ENCODE data around the gene CIBAR2.
A peak's percentile ranks its signal among the peaks of the same experiment; 100 is the strongest.

Gene CIBAR2

GRCh38 chr16:85151603-85152413 lies 39.5 kb upstream of the CIBAR2 start:
- peak overlapping the region; percentile 39 for H3K27ac ChIP-seq (ENCODE audit: low read length)
- no peak overlapping the region for H3K4me3 ChIP-seq (ENCODE audit: low read depth in 1 of 2, low read length in 2 of 2)
- H3K9me3 ChIP-seq (ENCODE audit: control insufficient read depth in 1 of 2, low read length in 2 of 2) = no peaks in the 10 kb centered on the region
- no peaks in the 10 kb centered on the region for H3K36me3 ChIP-seq (ENCODE audit: control insufficient read depth in 1 of 2, insufficient read depth in 2 of 2, low read length in 2 of 2)
- H3K4me1 ChIP-seq (ENCODE audit: control insufficient read depth in 1 of 2, insufficient read depth in 2 of 2, low read length in 2 of 2) = peaks cover 5 to 24% of the 10 kb centered on the region in 2 donors
- no peaks in the 10 kb centered on the region for H3K27me3 ChIP-seq (ENCODE audit: low read depth, low read length)

DNA sequence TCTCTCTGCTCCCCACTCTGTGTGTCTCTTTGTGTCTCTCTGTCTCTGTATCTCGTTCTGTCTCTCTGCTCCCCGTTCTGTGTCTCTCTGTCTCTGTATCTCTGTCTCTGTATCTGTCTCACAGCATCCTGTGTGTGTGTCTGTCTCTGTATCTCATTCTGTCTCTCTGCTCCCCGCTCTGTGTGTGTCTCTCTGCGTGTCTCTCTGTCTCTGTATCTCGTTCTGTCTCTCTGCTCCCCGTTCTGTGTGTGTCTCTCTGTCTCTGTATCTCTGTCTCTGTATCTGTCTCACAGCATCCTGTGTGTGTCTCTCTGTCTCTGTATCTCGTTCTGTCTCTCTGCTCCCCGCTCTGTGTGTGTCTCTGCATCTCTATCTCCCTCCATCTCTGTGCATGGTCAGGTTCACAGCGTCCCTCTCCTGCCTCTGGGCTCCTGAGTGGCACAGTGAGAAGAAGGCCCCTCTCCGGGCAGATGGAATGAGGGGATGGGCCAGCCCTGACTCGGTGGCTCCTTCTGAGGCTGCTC lies 38.9 kb upstream of the CIBAR2 start:
- H3K9me3 ChIP-seq (ENCODE audit: control insufficient read depth in 1 of 2, low read length in 2 of 2) = no peaks in the 10 kb centered on the region
- no peaks in the 10 kb centered on the region for H3K36me3 ChIP-seq (ENCODE audit: control insufficient read depth in 1 of 2, insufficient read depth in 2 of 2, low read length in 2 of 2)
- H3K27ac ChIP-seq (ENCODE audit: low read length) = peak overlapping the region; percentile 39
- peaks cover 5 to 24% of the 10 kb centered on the region in 2 donors for H3K4me1 ChIP-seq (ENCODE audit: control insufficient read depth in 1 of 2, insufficient read depth in 2 of 2, low read length in 2 of 2)
- H3K27me3 ChIP-seq (ENCODE audit: low read depth, low read length) = no peaks in the 10 kb centered on the region
- no peak overlapping the region for H3K4me3 ChIP-seq (ENCODE audit: low read depth in 1 of 2, low read length in 2 of 2)

DNA sequence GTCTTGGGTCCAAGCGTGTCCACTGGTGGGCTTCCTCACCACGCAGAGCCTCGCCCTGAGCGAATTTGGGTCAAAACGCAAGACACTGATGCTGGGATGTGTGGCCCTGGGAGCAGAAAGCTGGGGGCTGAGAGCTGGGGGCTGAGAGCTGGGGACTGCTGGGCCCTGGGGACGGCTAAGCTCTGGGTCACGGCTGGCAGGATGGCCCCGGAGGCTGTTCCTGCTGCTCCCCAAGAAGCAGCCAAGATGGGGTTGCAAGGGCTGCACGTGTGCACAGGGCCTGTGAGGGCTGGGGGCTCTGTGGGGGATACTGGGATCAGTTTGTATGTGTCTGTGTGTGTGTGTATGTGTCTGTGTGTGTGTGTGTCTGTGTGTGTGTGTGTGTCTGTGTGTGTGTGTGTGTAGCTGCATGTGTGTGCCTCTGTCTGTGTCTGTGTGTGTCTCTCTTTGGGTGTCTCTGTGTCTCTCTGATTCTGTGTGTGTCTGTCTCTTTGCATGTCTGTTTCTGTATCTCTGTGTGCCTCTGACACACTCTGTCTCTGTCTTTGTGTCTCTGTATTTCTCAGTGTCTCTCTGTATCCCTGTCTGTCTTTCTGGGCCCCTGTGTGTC lies 38.2 kb upstream of the CIBAR2 start:
- no peak overlapping the region for H3K4me3 ChIP-seq (ENCODE audit: low read depth in 1 of 2, low read length in 2 of 2)
- no peaks in the 10 kb centered on the region for H3K36me3 ChIP-seq (ENCODE audit: control insufficient read depth in 1 of 2, insufficient read depth in 2 of 2, low read length in 2 of 2)
- no peaks in the 10 kb centered on the region for H3K9me3 ChIP-seq (ENCODE audit: control insufficient read depth in 1 of 2, low read length in 2 of 2)
- peaks cover 5 to 31% of the 10 kb centered on the region in 2 donors for H3K4me1 ChIP-seq (ENCODE audit: control insufficient read depth in 1 of 2, insufficient read depth in 2 of 2, low read length in 2 of 2)
- no peak overlapping the region for H3K27ac ChIP-seq (ENCODE audit: low read length)
- H3K27me3 ChIP-seq (ENCODE audit: low read depth, low read length) = no peaks in the 10 kb centered on the region

- Histone ChIP-seq H3K36me3 (ENCODE audit: control insufficient read depth in 1 of 2, insufficient read depth in 2 of 2, low read length in 2 of 2) (no peaks in the 10 kb centered on the region), H3K4me1 (ENCODE audit: control insufficient read depth in 1 of 2, insufficient read depth in 2 of 2, low read length in 2 of 2) (peaks cover 5 to 32% of the 10 kb centered on the region in 2 donors), H3K4me3 (ENCODE audit: low read depth in 1 of 2, low read length in 2 of 2) (no peak overlapping the region), H3K27me3 (ENCODE audit: low read depth, low read length) (no peaks in the 10 kb centered on the region), H3K9me3 (ENCODE audit: control insufficient read depth in 1 of 2, low read length in 2 of 2) (no peaks in the 10 kb centered on the region), H3K27ac (ENCODE audit: low read length) (no peak overlapping the region)
Measured at GRCh38 chr16:85149776-85150175, 37.5 kb upstream of the CIBAR2 start.

DNA sequence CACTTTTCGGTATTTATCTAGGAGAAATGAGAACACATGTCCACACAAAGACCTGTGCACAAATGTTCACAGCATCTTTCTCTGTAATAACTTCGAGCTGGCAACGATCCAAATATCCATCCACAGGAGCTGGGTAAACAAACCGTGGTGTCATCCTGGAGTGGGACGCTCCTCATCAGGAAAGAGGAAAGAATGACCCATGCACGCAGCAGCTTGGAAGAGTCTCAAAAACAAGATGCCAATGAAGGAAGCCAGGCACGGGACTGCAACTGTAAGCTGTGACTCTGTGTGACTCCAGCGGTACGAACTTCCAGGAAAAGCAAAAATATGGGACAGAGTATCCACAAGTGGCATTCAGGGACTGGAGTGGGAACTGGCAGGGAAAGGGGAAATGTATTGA lies 36.7 kb upstream of the CIBAR2 start:
- H3K36me3 ChIP-seq (ENCODE audit: control insufficient read depth in 1 of 2, insufficient read depth in 2 of 2, low read length in 2 of 2) = no peaks in the 10 kb centered on the region
- no peak overlapping the region for H3K27ac ChIP-seq (ENCODE audit: low read length)
- H3K4me1 ChIP-seq (ENCODE audit: control insufficient read depth in 1 of 2, insufficient read depth in 2 of 2, low read length in 2 of 2) = peaks cover 5 to 32% of the 10 kb centered on the region in 2 donors
- no peak overlapping the region for H3K4me3 ChIP-seq (ENCODE audit: low read depth in 1 of 2, low read length in 2 of 2)
- no peaks in the 10 kb centered on the region for H3K9me3 ChIP-seq (ENCODE audit: control insufficient read depth in 1 of 2, low read length in 2 of 2)
- no peaks in the 10 kb centered on the region for H3K27me3 ChIP-seq (ENCODE audit: low read depth, low read length)

GRCh38 chr16:85146922-85147651 lies 34.8 kb upstream of the CIBAR2 start:
- Histone ChIP-seq H3K4me3 (ENCODE audit: low read depth in 1 of 2, low read length in 2 of 2) (no peak overlapping the region), H3K36me3 (ENCODE audit: control insufficient read depth in 1 of 2, insufficient read depth in 2 of 2, low read length in 2 of 2) (no peaks in the 10 kb centered on the region), H3K27ac (ENCODE audit: low read length) (no peak overlapping the region), H3K4me1 (ENCODE audit: control insufficient read depth in 1 of 2, insufficient read depth in 2 of 2, low read length in 2 of 2) (peaks cover 5 to 30% of the 10 kb centered on the region in 2 donors), H3K9me3 (ENCODE audit: control insufficient read depth in 1 of 2, low read length in 2 of 2) (no peaks in the 10 kb centered on the region), H3K27me3 (ENCODE audit: low read depth, low read length) (no peaks in the 10 kb centered on the region)

- H3K4me1 ChIP-seq (ENCODE audit: control insufficient read depth in 1 of 2, insufficient read depth in 2 of 2, low read length in 2 of 2) = peaks cover 4 to 24% of the 10 kb centered on the region in 2 donors
- no peaks in the 10 kb centered on the region for H3K36me3 ChIP-seq (ENCODE audit: control insufficient read depth in 1 of 2, insufficient read depth in 2 of 2, low read length in 2 of 2)
- H3K27ac ChIP-seq (ENCODE audit: low read length) = no peak overlapping the region
Measured at GRCh38 chr16:85146532-85146797, 34.2 kb upstream of the CIBAR2 start.

DNA sequence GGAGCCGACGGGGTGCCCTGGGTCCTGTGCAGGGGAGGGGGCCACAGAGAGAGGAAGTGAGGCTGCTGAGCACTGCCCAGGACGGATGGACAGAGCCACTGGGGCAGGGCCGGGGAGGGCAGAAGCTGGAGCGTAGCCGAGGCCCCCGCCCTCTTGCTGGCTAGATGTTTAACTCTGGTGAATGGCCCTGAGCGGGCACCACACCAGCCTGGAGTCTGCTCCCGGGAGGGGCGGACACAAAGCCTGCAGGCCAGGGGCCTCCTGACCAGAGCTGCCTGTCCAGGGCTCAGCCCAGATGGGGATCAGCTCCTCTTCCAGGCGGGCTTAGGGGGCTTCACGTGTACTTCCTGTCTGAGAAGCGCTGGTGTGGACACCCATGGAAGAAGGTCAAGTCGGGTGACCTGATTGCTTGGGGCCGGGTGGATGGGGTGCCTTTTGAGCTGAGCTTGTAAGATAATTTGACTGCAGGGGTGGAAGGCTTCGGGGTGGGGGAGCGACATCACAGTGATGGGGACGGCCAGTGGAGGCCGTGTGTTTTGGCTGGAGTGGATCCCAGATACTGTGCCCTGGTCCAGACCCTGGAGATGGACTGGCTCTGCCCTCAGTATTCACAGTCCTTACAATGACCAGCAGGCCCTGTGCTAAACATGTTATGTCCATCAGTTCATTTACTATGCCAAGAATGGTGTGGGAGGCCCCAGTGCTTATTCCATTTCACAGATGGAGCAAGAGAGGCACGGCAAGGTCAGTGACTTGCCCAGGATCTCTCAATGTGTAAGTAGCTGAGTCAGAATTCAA lies 33.7 kb upstream of the CIBAR2 start:
- Histone ChIP-seq H3K4me1 (ENCODE audit: control insufficient read depth in 1 of 2, insufficient read depth in 2 of 2, low read length in 2 of 2) (peaks cover 0 to 19% of the 10 kb centered on the region in 2 donors), H3K27me3 (ENCODE audit: low read depth, low read length) (no peaks in the 10 kb centered on the region), H3K27ac (ENCODE audit: low read length) (no peak overlapping the region), H3K36me3 (ENCODE audit: control insufficient read depth in 1 of 2, insufficient read depth in 2 of 2, low read length in 2 of 2) (no peaks in the 10 kb centered on the region), H3K9me3 (ENCODE audit: control insufficient read depth in 1 of 2, low read length in 2 of 2) (no peaks in the 10 kb centered on the region), H3K4me3 (ENCODE audit: low read depth in 1 of 2, low read length in 2 of 2) (no peak overlapping the region)

More at GRCh38 chr16:85146532-85146797, 34.2 kb upstream of the CIBAR2 start:
- Histone ChIP-seq H3K9me3 (ENCODE audit: control insufficient read depth in 1 of 2, low read length in 2 of 2) (no peaks in the 10 kb centered on the region), H3K27me3 (ENCODE audit: low read depth, low read length) (no peaks in the 10 kb centered on the region), H3K4me3 (ENCODE audit: low read depth in 1 of 2, low read length in 2 of 2) (no peak overlapping the region)

DNA sequence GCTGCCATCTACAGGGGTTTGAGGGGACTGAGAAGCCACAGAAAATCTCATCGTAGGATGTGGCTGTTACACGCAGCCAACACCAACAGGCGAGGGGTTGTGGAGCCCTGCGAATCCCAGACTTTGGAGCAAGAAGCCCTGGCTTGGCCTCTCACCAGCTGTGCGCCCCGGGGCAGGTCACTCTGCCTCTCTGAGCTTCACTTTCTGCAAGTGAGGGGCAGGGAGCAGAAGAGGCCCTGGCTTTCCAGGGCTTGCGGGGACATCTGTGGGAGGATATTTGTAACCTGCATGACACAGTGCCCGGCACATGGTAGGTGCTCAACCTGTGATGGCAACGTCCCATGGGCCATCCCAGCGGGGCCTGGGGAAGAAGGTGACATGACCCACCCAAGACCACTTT lies 32.9 kb upstream of the CIBAR2 start:
- Histone ChIP-seq H3K9me3 (ENCODE audit: control insufficient read depth in 1 of 2, low read length in 2 of 2) (no peaks in the 10 kb centered on the region), H3K4me3 (ENCODE audit: low read depth in 1 of 2, low read length in 2 of 2) (no peak overlapping the region), H3K36me3 (ENCODE audit: control insufficient read depth in 1 of 2, insufficient read depth in 2 of 2, low read length in 2 of 2) (no peaks in the 10 kb centered on the region), H3K27me3 (ENCODE audit: low read depth, low read length) (no peaks in the 10 kb centered on the region), H3K27ac (ENCODE audit: low read length) (no peak overlapping the region), H3K4me1 (ENCODE audit: control insufficient read depth in 1 of 2, insufficient read depth in 2 of 2, low read length in 2 of 2) (peaks cover 0 to 18% of the 10 kb centered on the region in 2 donors)

- H3K27ac ChIP-seq (ENCODE audit: low read length) = no peak overlapping the region
- H3K4me3 ChIP-seq (ENCODE audit: low read depth in 1 of 2, low read length in 2 of 2) = no peak overlapping the region
- H3K27me3 ChIP-seq (ENCODE audit: low read depth, low read length) = no peaks in the 10 kb centered on the region
- H3K9me3 ChIP-seq (ENCODE audit: control insufficient read depth in 1 of 2, low read length in 2 of 2) = no peaks in the 10 kb centered on the region
- H3K4me1 ChIP-seq (ENCODE audit: control insufficient read depth in 1 of 2, insufficient read depth in 2 of 2, low read length in 2 of 2) = peaks cover 0 to 12% of the 10 kb centered on the region in 2 donors
- H3K36me3 ChIP-seq (ENCODE audit: control insufficient read depth in 1 of 2, insufficient read depth in 2 of 2, low read length in 2 of 2) = no peaks in the 10 kb centered on the region
Measured at GRCh38 chr16:85144026-85144915, 32.0 kb upstream of the CIBAR2 start.

All from muscle layer of duodenum (tissue), 2 donors.